NOMO-1 (cell line): ENCODE results near the gene TASOR2.

Experiments
- DNase-seq, 2 experiments: peaks; one replicate each; lab custom pipeline; 2025; ENCODE audit not compliant: unreplicated experiment in 2 of 2; lab: John Stamatoyannopoulos, UW

Gene TASOR2

DNA sequence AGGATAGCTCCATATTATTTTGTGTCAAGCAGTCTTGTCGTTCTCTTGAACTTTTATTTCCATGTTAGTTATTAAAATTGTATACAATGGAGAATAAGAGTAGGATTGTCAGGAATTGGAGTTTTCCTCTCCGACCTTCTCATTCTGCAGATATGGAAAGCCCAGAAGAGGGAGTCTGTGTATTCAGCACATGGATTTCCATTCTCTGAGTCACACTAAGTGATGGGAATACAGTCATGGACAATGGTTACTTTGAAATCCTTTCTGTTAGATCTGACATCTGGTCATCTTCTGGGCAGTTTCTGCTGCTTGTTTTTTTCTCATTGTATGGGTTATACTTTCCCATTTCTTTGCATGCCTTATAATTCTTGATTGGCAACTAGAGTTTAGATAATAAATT lies 5.0 kb upstream of the TASOR2 start:
- no peak for DNase-seq

DNA sequence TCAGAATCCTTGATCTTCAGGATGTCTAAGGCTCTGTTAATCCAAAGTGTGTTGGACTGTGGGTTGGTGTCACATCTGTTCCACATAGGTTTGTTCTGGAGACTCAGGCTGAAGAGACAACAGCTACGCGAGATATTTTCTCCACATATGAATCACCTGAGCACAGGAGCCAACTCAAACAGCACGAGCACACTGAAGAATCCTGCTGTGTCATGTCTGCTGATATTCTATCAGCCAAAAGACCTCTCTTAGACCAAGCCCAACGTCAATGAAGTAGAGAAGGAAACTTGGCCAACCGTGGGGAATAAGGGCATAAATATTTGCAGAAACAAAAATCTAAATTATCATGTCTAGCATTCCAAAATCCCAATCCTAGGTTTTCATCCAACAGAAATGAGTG lies 2.7 kb upstream of the TASOR2 start:
- DNase-seq: no peak

DNA sequence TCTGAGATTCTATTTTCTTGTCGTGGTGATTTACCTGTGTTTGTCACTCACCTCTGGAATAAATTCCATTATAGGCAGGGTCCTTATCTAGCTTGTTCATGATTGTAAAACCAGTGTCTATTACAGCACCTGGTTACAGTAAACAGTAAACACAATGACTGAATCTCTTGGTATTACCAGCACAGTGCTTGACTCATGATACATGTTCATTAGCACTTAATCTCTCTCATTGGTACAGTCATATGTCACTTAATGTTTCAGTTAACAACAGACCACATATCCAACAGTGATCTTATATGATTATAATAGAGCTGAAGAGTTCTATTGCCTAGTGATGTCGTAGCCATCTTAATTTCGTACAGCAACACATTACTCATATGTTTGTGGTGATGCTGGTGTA lies 1.6 kb upstream of the TASOR2 start:
- DNase-seq: no peak

DNA sequence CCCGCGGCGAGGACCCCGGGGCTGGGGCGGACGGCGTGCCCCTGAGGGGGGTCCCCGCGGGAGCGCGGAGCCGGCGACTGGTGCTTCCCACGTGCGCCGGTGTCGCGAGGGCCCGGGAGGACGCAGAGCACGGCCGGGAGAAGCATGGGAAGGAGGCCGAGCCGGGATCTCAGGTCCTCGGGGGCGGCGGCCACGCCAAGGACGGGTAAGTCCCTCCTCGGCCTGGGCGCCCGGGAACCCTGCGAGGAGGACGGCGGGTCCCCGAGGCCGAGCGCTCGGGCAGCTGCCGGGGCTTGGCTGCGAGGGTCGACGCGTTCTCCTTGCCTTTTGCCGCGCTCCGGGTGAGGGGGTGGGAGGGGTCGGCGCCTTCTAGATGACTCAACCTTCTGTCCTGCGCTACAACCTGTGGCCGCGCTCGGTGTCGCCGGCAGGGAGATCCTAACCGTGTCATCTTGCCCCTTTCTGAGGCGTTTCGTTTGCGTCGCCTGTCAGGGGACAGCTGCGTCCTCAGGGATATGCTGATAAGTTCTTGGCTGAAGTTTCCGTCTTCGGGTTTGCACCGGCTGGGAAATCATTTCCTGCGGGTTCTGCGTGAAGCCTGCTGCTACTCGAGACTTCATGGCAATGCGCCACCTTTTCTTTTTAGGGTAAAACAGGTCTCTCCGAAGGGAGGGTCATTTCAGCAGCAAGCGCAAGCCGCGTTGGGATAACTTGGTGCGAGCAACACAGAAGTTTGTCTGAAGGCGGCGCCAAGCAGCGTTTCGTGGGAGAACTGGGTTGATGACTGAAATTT lies 529 bp downstream of the TASOR2 start:
- DNase-seq: peak; percentile 60 to 74

DNA sequence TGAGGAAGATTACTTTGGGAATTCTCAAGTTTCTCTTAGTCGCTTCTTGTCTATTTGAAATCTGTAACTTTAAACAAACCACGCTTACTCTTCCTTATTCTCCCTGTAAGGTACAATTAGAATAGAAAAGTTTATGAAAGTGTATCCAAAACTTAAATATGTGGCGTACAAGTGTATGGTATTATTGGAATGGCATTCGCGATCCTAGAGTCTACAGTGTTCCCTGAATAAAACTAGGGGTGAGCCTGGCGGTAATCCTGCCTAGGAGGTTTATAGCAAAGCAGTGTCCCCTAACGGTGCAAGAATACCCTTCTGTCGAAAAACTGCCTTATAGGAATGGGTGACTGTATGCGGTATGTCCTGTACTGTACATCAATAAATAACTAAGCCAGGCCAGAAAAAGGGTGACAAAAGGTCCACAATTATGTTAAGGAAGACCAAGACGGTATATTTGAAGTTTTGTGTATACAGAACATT lies 1.2 kb downstream of the TASOR2 start:
- peak in 1 of 2 experiments; percentile 19 for DNase-seq

DNA sequence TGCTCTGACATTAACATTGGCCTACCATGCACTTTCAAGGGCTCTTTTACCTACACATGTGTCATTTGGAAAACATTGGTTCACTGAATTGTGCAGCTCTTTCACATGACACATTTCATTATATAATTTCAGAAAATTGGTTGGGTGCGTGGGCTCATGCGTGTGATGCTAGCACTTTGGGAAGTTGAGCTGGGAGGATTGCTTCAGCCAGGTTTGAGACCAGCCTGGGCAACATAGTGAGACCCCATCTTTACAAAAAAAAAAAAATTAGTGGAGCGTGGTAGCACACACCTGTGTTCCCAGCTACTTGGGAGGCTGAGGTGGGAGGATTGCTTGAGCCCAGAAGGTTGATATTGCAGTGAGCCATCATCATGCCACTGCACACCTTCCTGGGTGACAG lies 3.9 kb downstream of the TASOR2 start:
- DNase-seq: no peak

DNA sequence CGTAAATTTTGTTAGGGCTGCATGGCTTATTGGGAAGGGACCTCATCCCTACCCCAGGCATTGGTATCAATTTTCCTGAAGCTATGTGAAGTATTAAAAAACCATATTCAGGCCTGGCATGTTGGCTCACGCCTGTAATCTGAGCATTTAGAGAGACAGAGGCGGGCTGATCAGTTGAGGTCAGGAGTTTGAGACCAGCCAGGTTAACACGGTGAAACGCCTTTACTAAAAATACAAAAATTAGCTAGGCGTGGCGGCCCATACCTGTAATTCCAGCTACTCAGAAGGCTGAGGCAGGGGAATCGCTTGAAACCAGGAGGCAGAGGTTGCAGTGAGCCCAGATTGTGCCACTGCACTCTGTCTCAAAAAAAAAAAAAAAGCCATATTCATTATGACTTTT lies 7.1 kb downstream of the TASOR2 start:
- no peak for DNase-seq

DNA sequence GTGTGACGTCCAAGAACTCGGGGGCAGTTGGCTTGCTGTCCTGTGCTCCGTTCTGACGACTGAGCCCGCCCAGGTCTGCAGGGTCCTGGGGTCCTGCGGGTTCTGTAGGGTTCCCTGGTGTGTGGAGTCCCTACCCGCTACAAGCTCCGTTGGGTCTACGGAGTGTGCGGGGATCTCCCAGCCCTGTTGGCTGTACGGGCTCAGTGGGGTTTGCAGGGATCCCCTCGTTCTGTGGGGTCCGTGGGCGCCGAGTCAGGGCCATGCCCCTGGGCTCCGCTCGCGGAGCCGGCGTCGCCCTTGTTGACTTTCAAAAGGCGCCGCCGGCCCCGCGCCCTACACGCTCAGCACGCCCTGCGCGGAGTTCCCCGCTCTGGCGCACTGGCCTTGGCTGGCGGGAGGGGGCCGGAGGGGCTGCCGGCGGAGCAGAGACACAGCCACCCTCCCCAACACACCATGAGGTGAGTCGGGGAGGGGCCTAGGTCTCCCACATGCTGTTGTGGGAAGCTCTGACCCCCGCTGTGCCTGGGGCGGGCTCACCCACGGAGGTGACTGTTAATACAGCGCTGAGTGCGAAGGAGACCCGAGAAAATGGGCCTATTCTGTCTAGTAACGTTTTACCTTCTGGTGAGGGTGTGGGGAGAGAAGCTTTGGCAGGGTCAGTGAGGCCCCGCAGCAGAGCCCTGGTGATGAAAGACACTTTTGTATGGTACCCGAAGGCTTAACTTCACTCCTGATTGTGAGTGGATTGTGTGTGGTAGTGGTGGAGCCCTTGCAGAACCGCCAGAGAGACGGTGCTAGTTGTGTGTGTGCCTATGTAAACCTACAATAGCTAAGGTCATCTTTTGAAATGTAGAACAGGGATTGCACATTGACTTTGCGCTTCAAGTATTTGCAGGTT lies 8.1 kb downstream of the TASOR2 start:
- DNase-seq: no peak

DNA sequence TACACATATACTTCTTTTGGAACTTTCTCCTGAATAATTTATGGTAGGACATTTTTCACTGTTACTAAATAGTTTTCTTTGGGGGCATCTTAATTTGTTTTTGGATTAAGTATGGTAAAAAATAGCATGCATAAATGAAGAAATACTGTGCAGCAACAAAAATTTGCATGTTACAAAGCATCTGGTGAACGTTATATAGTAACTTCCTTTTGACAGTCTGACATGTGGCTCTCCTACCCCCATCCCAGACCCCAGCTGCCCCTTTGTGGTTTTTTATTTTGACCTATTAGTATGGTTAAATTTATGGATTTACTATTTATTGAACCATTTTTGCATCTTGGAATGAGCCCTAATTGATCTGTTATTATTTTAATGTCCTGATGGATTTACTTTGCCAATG lies 9.9 kb downstream of the TASOR2 start:
- DNase-seq: no peak

DNA sequence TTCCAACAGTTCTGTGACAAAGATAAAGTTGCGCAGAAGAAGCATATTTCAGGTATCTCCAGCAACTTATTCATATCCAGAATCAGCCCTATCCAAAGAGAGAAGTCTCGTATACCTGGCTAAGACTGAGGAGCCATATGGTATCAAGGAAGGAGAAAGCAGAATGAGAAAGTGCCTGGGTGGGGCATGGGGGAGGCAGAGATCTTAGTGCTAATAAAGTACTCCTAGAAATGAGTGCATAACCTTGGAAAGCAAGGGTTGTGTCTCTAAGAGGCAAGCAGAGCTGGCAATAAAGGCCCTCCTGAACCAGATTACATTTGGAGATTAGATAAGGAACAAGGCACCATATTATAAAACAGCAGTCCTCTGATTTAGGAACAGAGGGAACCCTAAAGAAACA lies 12.7 kb downstream of the TASOR2 start:
- DNase-seq: no peak

DNA sequence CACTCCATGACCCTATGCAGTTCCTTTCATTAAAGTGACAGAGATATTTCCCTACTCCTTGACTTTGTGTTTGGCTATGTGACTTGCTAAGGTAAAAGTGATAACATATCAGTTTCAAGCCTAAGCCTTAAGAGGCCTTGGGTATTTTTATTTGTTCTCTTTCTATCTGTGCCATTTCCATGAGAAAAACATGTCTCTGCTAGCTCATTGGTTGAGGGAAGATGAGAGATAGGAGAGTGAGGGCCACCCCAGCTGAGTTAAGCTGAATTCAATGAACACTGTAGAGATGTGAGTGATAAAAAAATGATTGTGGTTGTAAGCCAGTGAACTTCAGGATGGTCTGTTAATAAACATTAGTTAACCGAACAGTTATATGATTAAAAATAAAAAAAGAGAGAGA lies 13.4 kb downstream of the TASOR2 start:
- no peak for DNase-seq

DNA sequence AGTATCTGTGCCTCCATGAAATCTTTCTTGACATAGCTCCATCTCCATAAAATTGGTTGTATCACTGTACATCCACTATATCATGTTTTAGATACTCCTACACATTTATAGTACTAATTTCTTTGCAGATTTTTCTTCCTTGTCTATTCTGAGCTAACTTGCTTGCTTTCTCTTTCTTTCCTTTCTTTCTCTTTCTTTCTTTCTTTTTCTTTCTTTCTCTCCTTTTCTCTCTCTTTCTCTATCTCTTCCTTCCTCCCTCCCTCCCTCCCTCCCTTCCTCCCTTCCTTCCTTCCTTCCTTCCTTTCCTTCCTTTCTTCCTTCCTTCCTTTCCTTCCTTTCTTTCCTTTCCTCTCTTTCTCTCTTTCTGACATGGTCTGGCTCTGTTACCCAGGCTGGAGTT lies 23.7 kb downstream of the TASOR2 start:
- DNase-seq: no peak

DNA sequence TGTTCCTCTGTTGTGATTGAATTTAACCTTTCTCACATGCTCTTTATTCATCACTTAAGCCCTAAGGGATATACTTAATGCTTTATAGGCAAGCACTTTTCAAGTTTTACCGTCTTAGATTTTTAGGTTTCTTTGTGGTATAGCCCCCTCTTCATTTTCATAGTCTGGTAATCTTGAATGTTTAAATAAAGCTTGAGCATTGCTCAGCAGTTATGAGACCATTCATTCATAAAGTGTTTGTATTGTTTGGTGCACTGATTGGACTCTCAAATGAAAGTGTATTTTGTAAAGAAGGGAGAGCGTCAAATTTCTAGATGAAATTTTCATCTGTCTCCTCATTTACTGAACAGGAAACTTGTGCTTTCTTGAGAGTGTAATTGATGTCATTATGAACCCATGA lies 25.2 kb downstream of the TASOR2 start:
- no peak for DNase-seq

DNA sequence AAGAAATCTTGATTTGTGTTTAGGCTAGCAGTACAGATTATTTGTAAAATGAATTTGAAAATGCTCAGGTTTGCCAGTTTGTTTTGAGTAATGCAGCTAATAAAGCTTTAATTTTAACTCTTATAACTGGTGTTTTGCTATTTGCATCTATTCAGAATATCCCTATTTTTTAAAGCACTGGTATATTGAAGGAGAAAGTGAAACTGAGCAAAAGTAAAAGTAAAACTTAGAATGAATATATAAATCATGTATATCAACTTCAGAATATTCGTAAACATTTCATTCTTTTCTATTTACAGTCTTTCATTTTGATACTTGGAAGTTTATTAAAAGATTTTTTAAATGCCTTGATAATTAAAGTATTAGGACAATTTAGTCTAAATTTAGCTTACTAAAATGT lies 26.2 kb downstream of the TASOR2 start:
- no peak for DNase-seq

DNA sequence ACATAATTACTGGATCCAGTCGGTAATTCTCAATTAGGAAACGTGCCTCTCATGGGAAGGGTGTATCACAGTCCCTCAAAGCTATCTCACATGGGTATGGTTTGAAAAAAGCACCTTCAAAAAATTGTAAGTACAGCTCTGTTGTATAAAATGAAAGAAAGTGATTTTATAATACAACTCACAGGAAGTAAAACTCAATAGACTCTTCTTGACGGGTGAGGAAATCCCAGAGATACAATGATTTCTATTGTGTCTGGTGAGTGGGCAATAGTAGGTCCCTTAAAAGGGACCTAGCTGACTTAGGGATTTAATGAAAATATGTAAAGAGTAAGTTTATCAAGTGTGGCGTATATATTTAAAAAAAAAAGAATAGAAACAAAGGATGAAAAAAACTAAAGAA lies 27.0 kb downstream of the TASOR2 start:
- DNase-seq: no peak

DNA sequence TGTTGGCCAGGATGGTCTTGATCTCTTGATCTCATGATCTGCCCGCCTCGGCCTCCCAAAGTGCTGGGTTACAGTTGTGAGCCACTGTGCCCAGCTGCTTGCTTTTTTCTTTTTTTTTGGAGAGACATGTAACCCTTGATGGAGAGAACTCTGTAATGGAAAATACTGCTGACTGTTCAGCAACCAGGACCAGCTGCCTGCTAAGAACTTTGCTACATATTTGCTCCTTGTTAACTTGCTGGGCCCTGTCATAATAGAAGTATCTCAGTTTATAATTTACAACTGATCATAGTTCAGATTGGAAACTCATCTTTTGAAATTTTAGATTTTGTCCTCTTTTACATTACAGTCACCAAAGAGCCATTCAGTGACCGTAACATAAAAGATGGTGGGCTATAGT lies 34.9 kb downstream of the TASOR2 start:
- DNase-seq: no peak

DNA sequence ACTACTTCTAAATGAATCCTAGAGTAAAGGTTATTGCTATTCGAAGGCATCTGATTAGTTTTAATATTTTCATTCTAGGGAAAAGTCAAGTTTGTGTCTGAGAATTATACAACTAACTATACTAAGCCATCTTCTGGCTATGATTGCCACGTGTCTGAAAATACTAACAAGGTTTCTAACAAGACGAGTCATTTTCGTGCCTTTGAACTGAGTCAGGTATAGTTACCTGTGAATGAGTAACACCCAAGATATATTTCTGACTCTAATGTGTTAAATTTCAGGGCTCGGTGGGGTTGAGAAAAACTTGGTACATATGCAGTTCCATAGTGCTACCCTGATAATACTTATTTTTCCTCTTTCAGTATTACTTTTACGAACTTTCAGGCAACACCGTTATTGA lies 35.5 kb downstream of the TASOR2 start:
- no peak for DNase-seq

DNA sequence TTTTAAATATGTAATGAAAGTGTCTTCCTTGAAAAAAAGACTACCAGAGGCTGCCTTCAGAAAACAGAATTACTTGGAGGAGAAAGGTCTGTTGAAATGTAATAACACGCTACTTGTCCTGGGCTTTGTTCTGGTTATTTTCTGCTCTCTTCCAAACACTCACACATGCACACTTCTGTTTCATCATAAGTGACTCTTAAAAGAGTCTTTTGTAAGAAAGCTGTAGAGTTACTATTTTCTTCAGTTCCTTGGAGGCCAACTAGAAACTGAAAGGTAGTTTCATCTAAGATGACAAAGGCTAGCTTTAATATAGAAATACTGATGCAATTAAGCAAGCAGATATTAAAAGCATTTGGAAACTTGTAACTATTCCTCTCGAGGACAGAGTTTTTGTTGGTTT lies 39.1 kb downstream of the TASOR2 start:
- no peak for DNase-seq

DNA sequence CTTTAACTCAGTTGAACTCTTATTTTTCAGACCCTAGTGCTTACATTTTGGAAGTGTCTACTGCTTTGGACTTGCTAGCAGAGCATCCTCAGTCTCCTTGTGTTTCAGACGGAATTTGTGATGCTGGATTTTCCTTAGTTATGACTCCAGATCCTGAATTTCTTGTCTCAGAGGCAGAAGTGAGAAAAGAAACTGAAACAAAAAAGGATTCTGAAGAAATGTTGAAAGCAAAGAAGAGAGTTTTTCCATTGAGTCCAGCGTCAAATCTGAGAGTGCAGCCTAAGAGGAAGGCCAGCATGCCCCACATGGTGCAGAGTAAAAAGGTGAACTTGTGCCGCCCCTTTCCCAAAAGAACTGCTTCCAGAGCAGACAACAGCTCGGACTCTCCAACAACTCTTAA lies 46.1 kb downstream of the TASOR2 start:
- DNase-seq: no peak

DNA sequence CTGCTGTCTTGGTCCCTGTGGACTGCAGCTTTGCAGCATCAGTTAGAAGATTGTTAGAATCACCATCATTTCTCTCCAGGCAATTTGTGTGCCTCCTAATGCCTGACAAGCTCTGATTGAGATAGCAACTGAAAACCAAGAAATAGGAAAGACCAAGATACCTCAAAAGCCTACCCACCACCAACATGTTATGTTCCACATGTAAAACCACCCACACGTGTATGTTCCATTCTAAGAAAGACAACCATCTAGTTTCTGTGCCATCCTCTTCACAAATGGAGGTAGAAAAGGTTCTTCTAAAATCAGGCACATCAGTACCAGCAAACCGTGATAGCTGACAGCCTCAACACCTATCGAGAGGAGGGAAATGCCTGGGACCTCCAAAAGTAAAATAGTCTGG lies 46.9 kb downstream of the TASOR2 start:
- DNase-seq: no peak

DNA sequence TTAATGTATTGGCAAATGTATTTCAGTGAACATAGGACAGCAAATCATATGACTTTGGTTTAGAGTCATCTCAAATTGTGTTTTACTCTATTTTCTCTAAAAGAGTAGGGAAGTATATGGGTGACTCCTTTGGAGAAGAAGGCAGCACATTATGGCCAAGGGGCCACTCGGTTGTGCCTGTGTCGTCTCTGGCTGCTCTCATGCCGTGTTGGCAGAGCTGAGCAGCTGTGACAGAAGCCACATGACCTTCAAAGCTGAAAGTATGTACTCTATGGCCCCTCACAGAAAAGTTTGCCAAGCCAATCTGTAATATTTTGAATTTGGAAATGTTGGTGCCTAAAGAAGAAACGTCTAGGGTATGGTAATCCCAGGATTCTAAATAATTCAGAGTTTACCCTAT lies 47.5 kb downstream of the TASOR2 start:
- DNase-seq: no peak
